Stimulated activated CD8-positive, alpha-beta memory T cell treated with anti-CD3 and anti-CD28 coated beads, Interleukin-2, amount 100 ng/mL, for 1 hour (primary cell): ENCODE measurements around the gene RAPGEF2.
"Not testable (repeated sequence)": the region's sequence is repeated elsewhere in the genome, so short reads cannot be mapped to it uniquely, and the experiment has no call there.

Source experiments
- DNase-seq, 2 donors: peaks; one replicate each; pipeline ENCODE4 v3.0.0-alpha.2; 2020; ENCODE audit warnings: low read depth in 2 of 2

The RAPGEF2 gene

GRCh38 chr4:159239629-159240028, 136.8 kb downstream of the RAPGEF2 start:
- no peak for DNase-seq

- no peak for DNase-seq
These were observed 137.2 kb downstream of the RAPGEF2 start for GRCh38 chr4:159240046-159240445.

GRCh38 chr4:159240687-159241086, 137.8 kb downstream of the RAPGEF2 start:
- no peak for DNase-seq

- DNase-seq: no peak
These were observed 139.5 kb downstream of the RAPGEF2 start for GRCh38 chr4:159242427-159242826.

GRCh38 chr4:159248384-159249178, 145.7 kb downstream of the RAPGEF2 start:
- no peak for DNase-seq

GRCh38 chr4:159250751-159251325, 148.0 kb downstream of the RAPGEF2 start:
- DNase-seq: no peak

- DNase-seq: not testable (repeated sequence)
These were observed 148.7 kb downstream of the RAPGEF2 start for GRCh38 chr4:159251580-159251979.

GRCh38 chr4:159252491-159252890, 149.6 kb downstream of the RAPGEF2 start:
- DNase-seq: no peak

GRCh38 chr4:159256037-159256436, 153.2 kb downstream of the RAPGEF2 start:
- DNase-seq: no peak

GRCh38 chr4:159258889-159259560, 156.1 kb downstream of the RAPGEF2 start:
- DNase-seq: no peak

- DNase-seq: no peak
These were observed 161.2 kb downstream of the RAPGEF2 start for GRCh38 chr4:159264057-159264456.

GRCh38 chr4:159266981-159267868, 164.3 kb downstream of the RAPGEF2 start:
- DNase-seq: no peak

GRCh38 chr4:159267869-159268285, 165.0 kb downstream of the RAPGEF2 start:
- DNase-seq: no peak

GRCh38 chr4:159268607-159269006, 165.7 kb downstream of the RAPGEF2 start:
- no peak for DNase-seq

- DNase-seq: no peak
These were observed 166.2 kb downstream of the RAPGEF2 start for GRCh38 chr4:159269116-159269515.

- DNase-seq: no peak
These were observed 167.1 kb downstream of the RAPGEF2 start for GRCh38 chr4:159269956-159270355.

- DNase-seq: no peak
These were observed 169.0 kb downstream of the RAPGEF2 start for GRCh38 chr4:159271856-159272255.

GRCh38 chr4:159272273-159273140, 169.6 kb downstream of the RAPGEF2 start:
- DNase-seq: no peak

GRCh38 chr4:159273141-159273438, 170.2 kb downstream of the RAPGEF2 start:
- DNase-seq: no peak

- DNase-seq: no peak
These were observed 171.0 kb downstream of the RAPGEF2 start for GRCh38 chr4:159273841-159274240.

GRCh38 chr4:159278399-159278798, 175.5 kb downstream of the RAPGEF2 start:
- no peak for DNase-seq
